Gastroesophageal sphincter (tissue), 3 donors: ENCODE measurements around the gene PPP1R37.

Experiments used
- POLR2A ChIP-seq, 2 donors: fragments of 450-650 bp; IDR thresholded peaks; one replicate each; pipeline ENCODE4 v1.6.1; 2017; ENCODE audit warnings: antibody characterized with exemption in 2 of 2, mild to moderate bottlenecking in 2 of 2, moderate library complexity in 1 of 2
- POLR2AphosphoS5 ChIP-seq: sonication (generic); formaldehyde crosslinking; IDR thresholded peaks from one replicate; pipeline ENCODE4 v1.6.1; 2017; ENCODE audit warnings: antibody characterized with exemption
- TF ChIP-seq, protein P1 (sequence below), 4 experiments: fragments of 200-600 bp in 2 of 4; fragments of 450-650 bp in 2 of 4; sonication (generic) in 1 of 4; IDR thresholded peaks; one replicate each; pipeline ENCODE4 v1.5.1; 2017 to 2019; ENCODE audit warnings: antibody characterized with exemption in 4 of 4, mild to moderate bottlenecking in 2 of 4, moderate library complexity in 2 of 4

DNA sequence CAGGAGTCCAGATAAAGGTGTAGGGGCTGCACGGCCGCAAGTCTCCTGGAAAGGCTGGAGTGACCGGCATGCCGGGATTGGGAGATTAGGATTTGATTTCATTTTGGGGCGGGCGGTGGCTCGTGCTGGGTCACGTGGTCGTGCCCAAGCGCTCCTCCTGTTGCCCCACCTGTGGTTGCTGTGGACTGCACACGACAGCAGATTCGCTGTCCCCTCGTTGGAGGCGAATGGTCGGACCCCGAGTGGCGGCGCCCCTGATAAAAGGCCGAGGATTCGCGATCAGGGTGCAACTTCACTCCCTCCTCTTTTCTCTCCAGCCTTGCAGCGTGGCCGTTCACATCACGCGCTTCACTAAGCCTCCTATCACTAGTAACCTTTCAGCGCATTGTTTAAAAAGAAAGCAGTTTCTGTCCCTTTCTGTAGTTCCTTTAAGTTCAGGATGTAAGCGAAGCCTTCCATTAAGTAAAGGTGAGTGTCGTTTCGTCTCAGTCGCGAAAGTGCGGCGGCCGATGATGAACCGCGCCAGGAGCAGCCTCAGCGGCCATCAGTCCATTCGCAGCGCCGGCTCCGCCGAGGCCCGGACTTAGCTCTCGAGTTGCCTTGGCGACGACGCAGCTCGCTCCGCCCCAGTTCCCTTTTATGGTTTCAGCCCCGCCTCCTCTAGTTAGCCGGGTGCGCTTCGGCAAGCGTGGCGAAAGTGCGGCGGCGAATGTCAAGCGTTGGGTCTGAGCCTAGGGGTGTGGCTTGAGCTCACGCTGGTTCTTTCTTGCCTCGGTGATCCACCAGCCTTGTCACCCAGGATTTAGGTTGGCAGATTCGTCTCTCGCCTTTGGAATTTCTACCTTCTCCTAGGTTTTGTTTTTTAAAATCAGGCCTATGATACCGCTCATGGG lies 1.7 kb upstream of the PPP1R37 start:
- TF ChIP-seq POLR2AphosphoS5 = peak; percentile 80
- TF ChIP-seq, protein P1, sequence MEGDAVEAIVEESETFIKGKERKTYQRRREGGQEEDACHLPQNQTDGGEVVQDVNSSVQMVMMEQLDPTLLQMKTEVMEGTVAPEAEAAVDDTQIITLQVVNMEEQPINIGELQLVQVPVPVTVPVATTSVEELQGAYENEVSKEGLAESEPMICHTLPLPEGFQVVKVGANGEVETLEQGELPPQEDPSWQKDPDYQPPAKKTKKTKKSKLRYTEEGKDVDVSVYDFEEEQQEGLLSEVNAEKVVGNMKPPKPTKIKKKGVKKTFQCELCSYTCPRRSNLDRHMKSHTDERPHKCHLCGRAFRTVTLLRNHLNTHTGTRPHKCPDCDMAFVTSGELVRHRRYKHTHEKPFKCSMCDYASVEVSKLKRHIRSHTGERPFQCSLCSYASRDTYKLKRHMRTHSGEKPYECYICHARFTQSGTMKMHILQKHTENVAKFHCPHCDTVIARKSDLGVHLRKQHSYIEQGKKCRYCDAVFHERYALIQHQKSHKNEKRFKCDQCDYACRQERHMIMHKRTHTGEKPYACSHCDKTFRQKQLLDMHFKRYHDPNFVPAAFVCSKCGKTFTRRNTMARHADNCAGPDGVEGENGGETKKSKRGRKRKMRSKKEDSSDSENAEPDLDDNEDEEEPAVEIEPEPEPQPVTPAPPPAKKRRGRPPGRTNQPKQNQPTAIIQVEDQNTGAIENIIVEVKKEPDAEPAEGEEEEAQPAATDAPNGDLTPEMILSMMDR (IDR thresholded peaks at IDR 0.05) = peak in 1 of 4 experiments; percentile 6
- no peak for TF ChIP-seq POLR2A (IDR thresholded peaks at IDR 0.05)
